ENCODE data around the gene POLQ. TPM values are rescaled to one million over a fixed set of nuclear protein-coding genes. Genes with fewer than 3 reads are reported as not detected.

POLQ gene
- total RNA-seq, 1 donor from 2014 or later: 1.3 TPM

GRCh38 chr3:121592856-121593702, 47.3 kb upstream of the POLQ start, which contains the start of gene FBXO40:
TSS of gene FBXO40 (plus strand) at chr3:121593379. CDS start at chr3:121620576, 27,197 bp downstream.
- no peak within 1 kb of the TSS for H3K4me2 ChIP-seq (ENCODE audit: low read length)
- H3K9me3 ChIP-seq (ENCODE audit: insufficient read depth, low read depth, low read length): no peaks in the 10 kb centered on the region
- no peaks in the 10 kb centered on the region for H3K9me3 Mint-ChIP-seq (ENCODE audit: unreplicated experiment)
- no peaks in the 10 kb centered on the region for H3K4me1 Mint-ChIP-seq (ENCODE audit: low read depth, unreplicated experiment)
- no peaks in the 10 kb centered on the region for H3K36me3 ChIP-seq (ENCODE audit: insufficient read depth, low read length)
- peak within 1 kb of the TSS; percentile 13 for H3K27ac Mint-ChIP-seq (ENCODE audit: unreplicated experiment)
- DNase-seq (ENCODE audit: low read depth) (no peak), FAIRE-seq (no peak)
- no peaks in the 10 kb centered on the region for H4K20me1 ChIP-seq (ENCODE audit: insufficient read depth, low read length)
- H3K4me3 Mint-ChIP-seq (ENCODE audit: unreplicated experiment): no peak within 1 kb of the TSS
- no peak within 1 kb of the TSS for H3K4me3 ChIP-seq (ENCODE audit: insufficient read depth, low read depth, low read length)
- no peaks in the 10 kb centered on the region for H3K4me1 ChIP-seq (ENCODE audit: insufficient read depth, low read length)
- peaks cover 17% of the 10 kb centered on the region for H3K27me3 Mint-ChIP-seq (ENCODE audit: low read depth, unreplicated experiment)
- TF ChIP-seq EZH2 (IDR thresholded peaks at IDR 0.05; ENCODE audit: insufficient read depth, low read length): no peak
- TF ChIP-seq CTCF (IDR thresholded peaks at IDR 0.05; ENCODE audit: insufficient read depth, low read depth, low read length): no peak
- H3K79me2 ChIP-seq (ENCODE audit: insufficient read depth, low read length): no peaks in the 10 kb centered on the region
- no peak within 1 kb of the TSS for H3K27ac ChIP-seq (ENCODE audit: low read depth, low read length)
- H3K27me3 ChIP-seq (ENCODE audit: insufficient read depth, low read length): peaks cover 3% of the 10 kb centered on the region
- no peak within 1 kb of the TSS for H3K9ac ChIP-seq (ENCODE audit: low read length)
- H3K36me3 Mint-ChIP-seq (ENCODE audit: low read depth, unreplicated experiment): no peaks in the 10 kb centered on the region
- no peak within 1 kb of the TSS for H2AFZ ChIP-seq (ENCODE audit: low read depth, low read length)

- no peak overlapping the region for H3K9ac ChIP-seq (ENCODE audit: low read length)
- Mint-ChIP-seq H3K9me3 (ENCODE audit: unreplicated experiment) (no peaks in the 10 kb centered on the region), H3K36me3 (ENCODE audit: low read depth, unreplicated experiment) (no peaks in the 10 kb centered on the region), H3K4me1 (ENCODE audit: low read depth, unreplicated experiment) (no peaks in the 10 kb centered on the region), H3K27ac (ENCODE audit: unreplicated experiment) (no peak overlapping the region), H3K27me3 (ENCODE audit: low read depth, unreplicated experiment) (peaks cover 15% of the 10 kb centered on the region), H3K4me3 (ENCODE audit: unreplicated experiment) (no peak overlapping the region)
- H3K79me2 ChIP-seq (ENCODE audit: insufficient read depth, low read length): no peaks in the 10 kb centered on the region
- TF ChIP-seq CTCF (IDR thresholded peaks at IDR 0.05; ENCODE audit: insufficient read depth, low read depth, low read length) (no peak), EZH2 (IDR thresholded peaks at IDR 0.05; ENCODE audit: insufficient read depth, low read length) (no peak)
- no peak overlapping the region for H3K4me2 ChIP-seq (ENCODE audit: low read length)
- DNase-seq (ENCODE audit: low read depth): no peak
- no peaks in the 10 kb centered on the region for H3K27me3 ChIP-seq (ENCODE audit: insufficient read depth, low read length)
- H3K36me3 ChIP-seq (ENCODE audit: insufficient read depth, low read length): no peaks in the 10 kb centered on the region
- H3K27ac ChIP-seq (ENCODE audit: low read depth, low read length): no peak overlapping the region
- H3K4me1 ChIP-seq (ENCODE audit: insufficient read depth, low read length): no peaks in the 10 kb centered on the region
- FAIRE-seq: no peak
- H3K4me3 ChIP-seq (ENCODE audit: insufficient read depth, low read depth, low read length): no peak overlapping the region
- no peaks in the 10 kb centered on the region for H3K9me3 ChIP-seq (ENCODE audit: insufficient read depth, low read depth, low read length)
- no peak overlapping the region for H2AFZ ChIP-seq (ENCODE audit: low read depth, low read length)
- H4K20me1 ChIP-seq (ENCODE audit: insufficient read depth, low read length): no peaks in the 10 kb centered on the region
These were observed 38.6 kb upstream of the POLQ start for GRCh38 chr3:121584418-121584817.

GRCh38 chr3:121581691-121582090, 35.9 kb upstream of the POLQ start:
- H3K4me1 Mint-ChIP-seq (ENCODE audit: low read depth, unreplicated experiment): no peaks in the 10 kb centered on the region
- no peaks in the 10 kb centered on the region for H3K4me1 ChIP-seq (ENCODE audit: insufficient read depth, low read length)
- TF ChIP-seq CTCF (IDR thresholded peaks at IDR 0.05; ENCODE audit: insufficient read depth, low read depth, low read length): no peak
- no peak for TF ChIP-seq EZH2 (IDR thresholded peaks at IDR 0.05; ENCODE audit: insufficient read depth, low read length)
- no peak overlapping the region for H3K4me3 Mint-ChIP-seq (ENCODE audit: unreplicated experiment)
- DNase-seq (ENCODE audit: low read depth) (no peak), FAIRE-seq (no peak)
- H2AFZ ChIP-seq (ENCODE audit: low read depth, low read length): no peak overlapping the region
- no peaks in the 10 kb centered on the region for H4K20me1 ChIP-seq (ENCODE audit: insufficient read depth, low read length)
- H3K27me3 Mint-ChIP-seq (ENCODE audit: low read depth, unreplicated experiment): peaks cover 15% of the 10 kb centered on the region
- H3K27me3 ChIP-seq (ENCODE audit: insufficient read depth, low read length): no peaks in the 10 kb centered on the region
- H3K9me3 Mint-ChIP-seq (ENCODE audit: unreplicated experiment): no peaks in the 10 kb centered on the region
- H3K4me2 ChIP-seq (ENCODE audit: low read length): no peak overlapping the region
- no peaks in the 10 kb centered on the region for H3K36me3 Mint-ChIP-seq (ENCODE audit: low read depth, unreplicated experiment)
- no peaks in the 10 kb centered on the region for H3K36me3 ChIP-seq (ENCODE audit: insufficient read depth, low read length)
- H3K4me3 ChIP-seq (ENCODE audit: insufficient read depth, low read depth, low read length): no peak overlapping the region
- H3K9me3 ChIP-seq (ENCODE audit: insufficient read depth, low read depth, low read length): no peaks in the 10 kb centered on the region
- H3K27ac ChIP-seq (ENCODE audit: low read depth, low read length): no peak overlapping the region
- no peaks in the 10 kb centered on the region for H3K79me2 ChIP-seq (ENCODE audit: insufficient read depth, low read length)
- H3K9ac ChIP-seq (ENCODE audit: low read length): no peak overlapping the region
- no peak overlapping the region for H3K27ac Mint-ChIP-seq (ENCODE audit: unreplicated experiment)
